K562 (cell line): ENCODE measurements around the gene RBP7. TPM values are rescaled to one million over a fixed set of nuclear protein-coding genes. Genes with fewer than 3 reads are reported as not detected.

Experiments used
- CC2D1A ChIP-seq: fragments of 450-650 bp; IDR thresholded peaks from 2 replicates; pipeline ENCODE4 v1.6.1; 2017; ENCODE audit warnings: mild to moderate bottlenecking
- ERF ChIP-seq: fragments of 450-650 bp; formaldehyde crosslinking; IDR thresholded peaks from 2 replicates; pipeline ENCODE4 v1.4.0; 2020; ENCODE audit warnings: mild to moderate bottlenecking, mixed read lengths
- GABPB1 ChIP-seq: sonication (generic); formaldehyde crosslinking; IDR thresholded peaks from 2 replicates; pipeline ENCODE4 v1.8.0; 2022; ENCODE audit warnings: mild to moderate bottlenecking, missing genetic modification reagents
- JUND ChIP-seq, 2 experiments: IDR thresholded peaks; 2 replicates in 1 of 2; 3 replicates in 1 of 2; pipeline ENCODE4 v1.6.1; 2011; ENCODE audit warnings: borderline replicate concordance in 2 of 2, low read depth in 2 of 2, low read length in 2 of 2, improper control_type of control experiment in 1 of 2, missing biosample characterization in 1 of 2, missing genetic modification characterization in 1 of 2, missing genetic modification reagents in 1 of 2
- MCM3 ChIP-seq: fragments of 450-650 bp; IDR thresholded peaks from 2 replicates; pipeline ENCODE4 v1.6.1; 2016
- MLLT1 ChIP-seq, 2 experiments: fragments of 450-650 bp; IDR thresholded peaks; 2 replicates each; pipeline ENCODE4 v1.6.1; 2016
- MTA1 ChIP-seq: fragments of 450-650 bp; IDR thresholded peaks from 2 replicates; pipeline ENCODE4 v1.6.1; 2017; ENCODE audit warnings: borderline replicate concordance
- NFIX ChIP-seq: fragments of 250-450 bp; sonication (Bioruptor Pico); IDR thresholded peaks from 2 replicates; pipeline ENCODE4 v1.4.0; 2020; ENCODE audit warnings: low read depth, mild to moderate bottlenecking, moderate library complexity
- NFYB ChIP-seq: IDR thresholded peaks from 2 replicates; pipeline ENCODE4 v1.6.1; 2011; ENCODE audit warnings: mild to moderate bottlenecking, moderate library complexity; ENCODE audit not compliant: insufficient read length; ENCODE audit errors: extremely low read depth
- POLR2A ChIP-seq: fragments of 450-650 bp; conservative IDR thresholded peaks from 2 replicates; pipeline ENCODE4 v1.6.1; 2016
- PYGO2 ChIP-seq: fragments of 450-650 bp; IDR thresholded peaks from 2 replicates; pipeline ENCODE4 v1.6.1; 2016; ENCODE audit warnings: mild to moderate bottlenecking, missing genetic modification characterization, moderate library complexity, missing compliant biosample characterization
- RBM14 ChIP-seq: fragments of 200-400 bp; formaldehyde crosslinking; IDR thresholded peaks from 2 replicates; pipeline ENCODE4 v1.6.1; 2018; ENCODE audit warnings: low read depth, mild to moderate bottlenecking, low read length, moderate library complexity, borderline replicate concordance; ENCODE audit not compliant: insufficient read depth
- RBM25 ChIP-seq: fragments of 200-400 bp; formaldehyde crosslinking; IDR thresholded peaks from 2 replicates; pipeline ENCODE4 v1.6.1; 2018; ENCODE audit warnings: low read length, low read depth, moderate library complexity; ENCODE audit not compliant: severe bottlenecking
- SNIP1 ChIP-seq: fragments of 450-650 bp; IDR thresholded peaks from 2 replicates; pipeline ENCODE4 v1.7.1; 2017; ENCODE audit warnings: low read depth, mild to moderate bottlenecking
- ZNF212 ChIP-seq: fragments of 450-650 bp; formaldehyde crosslinking; IDR thresholded peaks from 2 replicates; pipeline ENCODE4 v1.4.0; 2020; ENCODE audit warnings: mild to moderate bottlenecking
- ZNF644 ChIP-seq: fragments of 200-800 bp; sonication (Bioruptor generic); IDR thresholded peaks from 2 replicates; pipeline ENCODE4 v1.6.1; 2016; ENCODE audit warnings: low read depth, missing genetic modification characterization, missing compliant biosample characterization
- ZNF668 ChIP-seq: fragments of 250-450 bp; sonication (Bioruptor Pico); IDR thresholded peaks from 2 replicates; pipeline ENCODE4 v1.8.0; 2022; ENCODE audit warnings: mild to moderate bottlenecking, inconsistent platforms
- ZNF766 ChIP-seq: fragments of 200-800 bp; sonication (Bioruptor generic); conservative IDR thresholded peaks from 2 replicates; pipeline ENCODE4 v1.6.1; 2016; ENCODE audit warnings: missing genetic modification characterization, missing compliant biosample characterization
- polyA plus RNA-seq, 8 experiments: library from polyadenylated mRNA; depleted of rRNA in 4 of 8; stranded (reverse) in 5 of 8; unstranded in 3 of 8; fragments of >200 nt; fragmentation: Nextera tagmentation in 2 of 8; fragmentation: Illumina TruSeq in 1 of 8; extraction: Ambion mirVana in 2 of 8; extraction: Trizol in 1 of 8; gene quantifications; 2 replicates each; pipeline versions ENCODE4 v1.2.1 to v1.2.3, GENCODE V29; 2011 to 2014; ENCODE audit warnings: inconsistent platforms in 1 of 8, missing spikeins in 1 of 8
- total RNA-seq, 7 experiments: library from RNA; depleted of rRNA in 6 of 7; stranded (reverse); fragments of >200 nt in 6 of 7; fragmentation: Illumina TruSeq in 2 of 7; extraction: Trizol in 2 of 7; gene quantifications; 2 replicates each; pipeline versions ENCODE4 v1.2.1 to v1.2.3, GENCODE V29; 2011 to 2021; ENCODE audit warnings: low replicate concordance in 1 of 7
- TF ChIP-seq, protein P1 (sequence below), 2 experiments: fragments of 450-650 bp; formaldehyde crosslinking in 1 of 2; IDR thresholded peaks; 2 replicates each; pipeline versions ENCODE4 v1.4.0 to v1.6.1; 2014 to 2020; ENCODE audit warnings: mild to moderate bottlenecking in 2 of 2, borderline replicate concordance in 1 of 2, low read depth in 1 of 2

Gene RBP7
- total and polyA plus RNA-seq, 9 of the 15 experiments (the other 6 are each of a cell fraction or from before 2014, with no cell fraction given), result not detected

DNA sequence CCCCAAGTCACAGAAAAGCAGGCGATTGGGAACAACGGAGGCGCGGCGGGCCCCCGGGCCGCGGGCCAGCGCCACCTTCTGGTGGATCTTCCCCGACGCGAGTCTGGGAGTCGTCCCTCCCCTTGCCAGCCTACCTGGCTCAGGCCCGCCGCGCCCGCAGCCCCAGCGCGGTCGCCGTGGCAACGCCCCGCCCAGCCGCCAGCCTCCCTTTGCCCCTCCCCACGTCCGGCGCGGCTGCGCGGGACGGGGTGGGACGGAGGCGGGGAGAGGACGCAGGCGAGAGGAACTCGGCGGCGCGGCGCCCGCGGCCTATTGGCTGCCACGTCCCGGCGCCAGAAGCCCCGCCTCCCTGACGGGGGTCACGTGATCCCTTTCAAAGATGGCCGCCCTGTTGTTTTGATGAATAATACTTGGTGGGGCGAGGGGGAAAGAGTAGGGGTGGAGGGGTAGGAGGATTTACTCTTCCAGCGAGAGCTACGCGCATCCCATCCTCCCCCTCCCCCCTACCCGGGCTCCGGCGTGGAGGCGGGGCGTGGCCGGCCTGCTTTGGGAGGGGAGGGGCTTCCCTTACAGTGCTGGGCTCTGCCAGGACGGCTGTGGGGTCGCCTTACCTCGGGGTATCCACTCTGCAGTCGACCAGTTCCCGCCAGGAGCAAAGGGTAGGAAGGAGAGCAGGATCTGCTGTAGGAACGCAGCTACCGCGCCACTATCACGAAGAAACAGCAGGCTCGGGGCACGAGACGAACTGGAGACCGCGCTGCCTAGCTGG lies 35.7 kb downstream of the RBP7 start, which contains the start of gene UBE4B (continued):
- TF ChIP-seq, protein P1, sequence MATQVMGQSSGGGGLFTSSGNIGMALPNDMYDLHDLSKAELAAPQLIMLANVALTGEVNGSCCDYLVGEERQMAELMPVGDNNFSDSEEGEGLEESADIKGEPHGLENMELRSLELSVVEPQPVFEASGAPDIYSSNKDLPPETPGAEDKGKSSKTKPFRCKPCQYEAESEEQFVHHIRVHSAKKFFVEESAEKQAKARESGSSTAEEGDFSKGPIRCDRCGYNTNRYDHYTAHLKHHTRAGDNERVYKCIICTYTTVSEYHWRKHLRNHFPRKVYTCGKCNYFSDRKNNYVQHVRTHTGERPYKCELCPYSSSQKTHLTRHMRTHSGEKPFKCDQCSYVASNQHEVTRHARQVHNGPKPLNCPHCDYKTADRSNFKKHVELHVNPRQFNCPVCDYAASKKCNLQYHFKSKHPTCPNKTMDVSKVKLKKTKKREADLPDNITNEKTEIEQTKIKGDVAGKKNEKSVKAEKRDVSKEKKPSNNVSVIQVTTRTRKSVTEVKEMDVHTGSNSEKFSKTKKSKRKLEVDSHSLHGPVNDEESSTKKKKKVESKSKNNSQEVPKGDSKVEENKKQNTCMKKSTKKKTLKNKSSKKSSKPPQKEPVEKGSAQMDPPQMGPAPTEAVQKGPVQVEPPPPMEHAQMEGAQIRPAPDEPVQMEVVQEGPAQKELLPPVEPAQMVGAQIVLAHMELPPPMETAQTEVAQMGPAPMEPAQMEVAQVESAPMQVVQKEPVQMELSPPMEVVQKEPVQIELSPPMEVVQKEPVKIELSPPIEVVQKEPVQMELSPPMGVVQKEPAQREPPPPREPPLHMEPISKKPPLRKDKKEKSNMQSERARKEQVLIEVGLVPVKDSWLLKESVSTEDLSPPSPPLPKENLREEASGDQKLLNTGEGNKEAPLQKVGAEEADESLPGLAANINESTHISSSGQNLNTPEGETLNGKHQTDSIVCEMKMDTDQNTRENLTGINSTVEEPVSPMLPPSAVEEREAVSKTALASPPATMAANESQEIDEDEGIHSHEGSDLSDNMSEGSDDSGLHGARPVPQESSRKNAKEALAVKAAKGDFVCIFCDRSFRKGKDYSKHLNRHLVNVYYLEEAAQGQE (IDR thresholded peaks at IDR 0.05; ENCODE audit: borderline replicate concordance), result peak; percentile 89
- TF ChIP-seq, protein P1 (CRISPR knock-in tag; IDR thresholded peaks at IDR 0.05; ENCODE audit: low read depth), result no peak
- TF ChIP-seq JUND (IDR thresholded peaks at IDR 0.05; ENCODE audit: borderline replicate concordance, low read depth, low read length) (peak; percentile 65), JUND (tag; IDR thresholded peaks at IDR 0.05; ENCODE audit: borderline replicate concordance, low read depth, low read length) (peak; percentile 56; the same call in 1 of the 3 replicates), NFYB (peak; percentile 59), ERF (CRISPR knock-in tag) (no peak), MTA1 (peak; percentile 34; the same call in 1 of the 2 replicates), PYGO2 (tag) (no peak), RBM14 (0 out of 2 replicates have a peak, but pooled peaks have one; percentile 41), GABPB1 (no peak; the same call in 1 of the 2 replicates), ZNF766 (CRISPR knock-in tag) (no peak; the same call in 1 of the 2 replicates), ZNF644 (tag) (no peak; the same call in 1 of the 2 replicates), ZNF212 (CRISPR knock-in tag) (no peak), RBM25 (peak; percentile 90), ZNF668 (CRISPR knock-in tag) (no peak), NFIX (no peak), SNIP1 (no peak), MCM3 (no peak), POLR2A (peak; percentile 89), CC2D1A (peak; percentile 23; the same call in 1 of the 2 replicates), MLLT1 (IDR thresholded peaks at IDR 0.05) (peak; percentile 33 to 68; a peak in 2 of 4 replicates)
